CD4-positive, alpha-beta T cell treated with Interleukin-12 subunit alpha and Interleukin-12 subunit beta, for 1 hour (primary cell): ENCODE data around the gene HDHD2.
"Not testable (repeated sequence)": the region's sequence is repeated elsewhere in the genome, so short reads cannot be mapped to it uniquely, and the experiment has no call there.

ENCODE experiments used
- DNase-seq: peaks from one replicate; pipeline ENCODE4 v3.0.0-alpha.2; 2020

HDHD2 gene

GRCh38 chr18:47150029-47150823 is at the start of gene HDHD2:
TSS of gene HDHD2 (minus strand) at chr18:47150500. CDS start at chr18:47136439, 14,061 bp downstream.
- peak; percentile 76 for DNase-seq

GRCh38 chr18:47195961-47196360 is 45.7 kb upstream of the HDHD2 start:
- DNase-seq, result not testable (repeated sequence)

- DNase-seq, result no peak
These were observed 41.7 kb upstream of the HDHD2 start for GRCh38 chr18:47191961-47192360.

- DNase-seq, result no peak
These were observed 37.4 kb upstream of the HDHD2 start for GRCh38 chr18:47187721-47188120.

- DNase-seq, result no peak
These were observed 34.2 kb upstream of the HDHD2 start for GRCh38 chr18:47184419-47185050.

- DNase-seq, result not testable (repeated sequence)
These were observed 31.9 kb upstream of the HDHD2 start for GRCh38 chr18:47182156-47182555.

- no peak for DNase-seq
These were observed 30.5 kb upstream of the HDHD2 start for GRCh38 chr18:47180765-47181164.

GRCh38 chr18:47179520-47179919 is 29.2 kb upstream of the HDHD2 start:
- no peak for DNase-seq

- DNase-seq, result peak; percentile 91
These were observed 25.7 kb upstream of the HDHD2 start, which contains the start of gene IER3IP1 for GRCh38 chr18:47175898-47176575. TSS of gene IER3IP1 (minus strand) at chr18:47176364. CDS start at chr18:47176277, 87 bp downstream.

GRCh38 chr18:47175283-47175897 is 25.1 kb upstream of the HDHD2 start:
- no peak for DNase-seq

GRCh38 chr18:47174545-47175116 is 24.3 kb upstream of the HDHD2 start:
- no peak for DNase-seq

GRCh38 chr18:47172476-47172875 is 22.2 kb upstream of the HDHD2 start:
- DNase-seq, result no peak

GRCh38 chr18:47168913-47169312 is 18.6 kb upstream of the HDHD2 start:
- no peak for DNase-seq

GRCh38 chr18:47168509-47168908 is 18.2 kb upstream of the HDHD2 start:
- no peak for DNase-seq

- DNase-seq, result no peak
These were observed 16.0 kb upstream of the HDHD2 start for GRCh38 chr18:47166294-47166693.

GRCh38 chr18:47163241-47163640 is 12.9 kb upstream of the HDHD2 start:
- no peak for DNase-seq

- no peak for DNase-seq
These were observed 10.0 kb upstream of the HDHD2 start for GRCh38 chr18:47160256-47160655.

- DNase-seq, result not testable (repeated sequence)
These were observed 8.1 kb upstream of the HDHD2 start for GRCh38 chr18:47158404-47158803.

- no peak for DNase-seq
These were observed 1.1 kb upstream of the HDHD2 start for GRCh38 chr18:47151439-47151838.

GRCh38 chr18:47150824-47151366 is 595 bp upstream of the HDHD2 start:
- DNase-seq, result no peak

GRCh38 chr18:47149457-47150028 is 757 bp downstream of the HDHD2 start:
- DNase-seq, result no peak

- no peak for DNase-seq
These were observed 4.1 kb downstream of the HDHD2 start for GRCh38 chr18:47146206-47146605.
